Measurements from ENCODE around the gene ATAT1.

DNA sequence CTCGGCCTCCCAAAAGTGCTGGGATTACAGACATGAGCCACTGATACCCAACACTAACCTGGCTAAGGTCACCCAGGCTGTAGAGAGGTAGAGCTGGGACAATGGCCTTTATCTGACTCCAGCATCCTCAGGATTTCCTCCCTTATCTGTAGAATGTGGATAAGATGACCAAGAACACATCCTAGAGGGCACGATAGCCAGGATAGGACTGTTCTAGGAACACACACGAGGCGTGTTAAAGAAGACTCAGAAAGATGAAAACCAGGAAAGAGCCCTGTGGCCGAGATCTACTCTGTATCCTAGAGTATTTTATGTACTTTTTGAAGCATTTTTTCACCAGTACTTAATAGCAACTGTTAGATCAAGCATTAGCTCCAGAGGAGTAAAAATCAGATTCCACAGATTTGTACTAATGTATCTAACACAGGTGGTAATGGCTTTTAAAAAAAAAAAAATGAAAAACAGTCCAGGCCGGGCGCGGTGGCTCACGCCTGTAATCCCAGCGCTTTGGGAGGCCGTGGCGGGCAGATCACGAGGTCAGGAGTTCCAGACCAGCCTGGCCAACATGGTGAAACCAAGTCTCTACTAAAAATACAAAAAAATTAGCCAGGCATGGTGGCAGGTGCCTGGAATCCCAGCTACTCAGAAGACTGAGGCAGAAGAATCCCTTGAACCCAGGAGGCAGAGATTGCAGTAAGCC lies 26.9 kb upstream of the ATAT1 start:
- TF ChIP-seq, protein P1, sequence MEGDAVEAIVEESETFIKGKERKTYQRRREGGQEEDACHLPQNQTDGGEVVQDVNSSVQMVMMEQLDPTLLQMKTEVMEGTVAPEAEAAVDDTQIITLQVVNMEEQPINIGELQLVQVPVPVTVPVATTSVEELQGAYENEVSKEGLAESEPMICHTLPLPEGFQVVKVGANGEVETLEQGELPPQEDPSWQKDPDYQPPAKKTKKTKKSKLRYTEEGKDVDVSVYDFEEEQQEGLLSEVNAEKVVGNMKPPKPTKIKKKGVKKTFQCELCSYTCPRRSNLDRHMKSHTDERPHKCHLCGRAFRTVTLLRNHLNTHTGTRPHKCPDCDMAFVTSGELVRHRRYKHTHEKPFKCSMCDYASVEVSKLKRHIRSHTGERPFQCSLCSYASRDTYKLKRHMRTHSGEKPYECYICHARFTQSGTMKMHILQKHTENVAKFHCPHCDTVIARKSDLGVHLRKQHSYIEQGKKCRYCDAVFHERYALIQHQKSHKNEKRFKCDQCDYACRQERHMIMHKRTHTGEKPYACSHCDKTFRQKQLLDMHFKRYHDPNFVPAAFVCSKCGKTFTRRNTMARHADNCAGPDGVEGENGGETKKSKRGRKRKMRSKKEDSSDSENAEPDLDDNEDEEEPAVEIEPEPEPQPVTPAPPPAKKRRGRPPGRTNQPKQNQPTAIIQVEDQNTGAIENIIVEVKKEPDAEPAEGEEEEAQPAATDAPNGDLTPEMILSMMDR (IDR thresholded peaks at IDR 0.05; ENCODE audit: low read depth, low read length): no peak
- TF ChIP-seq EZH2phosphoT487 (IDR thresholded peaks at IDR 0.05; ENCODE audit: low read depth): no peak

Measured in OCI-LY3 (cell line).